ENCODE results near the gene MYD88. TPM values are rescaled to one million over a fixed set of nuclear protein-coding genes. Genes with fewer than 3 reads are reported as not detected.
"Not testable (repeated sequence)": the region's sequence is repeated elsewhere in the genome, so short reads cannot be mapped to it uniquely, and the experiment has no call there.

The MYD88 gene
- total RNA-seq, 1 donor from 2014 or later: 35.2 TPM

- no peak for DNase-seq (ENCODE audit: low spot score)
Observed at GRCh38 chr3:38126121-38126892, 12.2 kb upstream of the MYD88 start.

GRCh38 chr3:38127611-38128302 is 10.7 kb upstream of the MYD88 start:
- DNase-seq (ENCODE audit: low spot score): no peak

- DNase-seq (ENCODE audit: low spot score): no peak
Observed at GRCh38 chr3:38128303-38128655, 10.2 kb upstream of the MYD88 start.

- DNase-seq (ENCODE audit: low spot score): no peak
Observed at GRCh38 chr3:38129058-38129457, 9.4 kb upstream of the MYD88 start.

GRCh38 chr3:38130631-38131065 is 7.8 kb upstream of the MYD88 start:
- no peak for DNase-seq (ENCODE audit: low spot score)

- DNase-seq (ENCODE audit: low spot score): no peak
Observed at GRCh38 chr3:38131621-38132369, 6.7 kb upstream of the MYD88 start.

DNA sequence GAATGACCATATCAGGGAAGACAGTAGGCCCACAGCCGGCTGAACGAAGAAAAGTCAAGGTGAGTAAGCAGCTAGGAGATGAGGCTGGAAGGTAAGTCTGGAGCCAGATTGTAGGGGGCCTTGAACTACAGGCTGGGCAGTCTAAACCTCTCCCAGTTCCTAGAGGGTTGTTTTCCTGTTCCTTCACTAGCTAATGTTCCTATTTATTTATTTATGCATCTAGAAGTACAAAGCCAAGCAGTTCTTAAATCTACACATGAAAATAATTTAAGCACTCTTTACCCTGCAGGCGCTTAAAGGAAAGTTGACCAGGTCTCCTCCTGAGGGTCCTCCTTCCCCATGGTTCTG is 5.3 kb upstream of the MYD88 start:
- no peak for DNase-seq (ENCODE audit: low spot score)

DNA sequence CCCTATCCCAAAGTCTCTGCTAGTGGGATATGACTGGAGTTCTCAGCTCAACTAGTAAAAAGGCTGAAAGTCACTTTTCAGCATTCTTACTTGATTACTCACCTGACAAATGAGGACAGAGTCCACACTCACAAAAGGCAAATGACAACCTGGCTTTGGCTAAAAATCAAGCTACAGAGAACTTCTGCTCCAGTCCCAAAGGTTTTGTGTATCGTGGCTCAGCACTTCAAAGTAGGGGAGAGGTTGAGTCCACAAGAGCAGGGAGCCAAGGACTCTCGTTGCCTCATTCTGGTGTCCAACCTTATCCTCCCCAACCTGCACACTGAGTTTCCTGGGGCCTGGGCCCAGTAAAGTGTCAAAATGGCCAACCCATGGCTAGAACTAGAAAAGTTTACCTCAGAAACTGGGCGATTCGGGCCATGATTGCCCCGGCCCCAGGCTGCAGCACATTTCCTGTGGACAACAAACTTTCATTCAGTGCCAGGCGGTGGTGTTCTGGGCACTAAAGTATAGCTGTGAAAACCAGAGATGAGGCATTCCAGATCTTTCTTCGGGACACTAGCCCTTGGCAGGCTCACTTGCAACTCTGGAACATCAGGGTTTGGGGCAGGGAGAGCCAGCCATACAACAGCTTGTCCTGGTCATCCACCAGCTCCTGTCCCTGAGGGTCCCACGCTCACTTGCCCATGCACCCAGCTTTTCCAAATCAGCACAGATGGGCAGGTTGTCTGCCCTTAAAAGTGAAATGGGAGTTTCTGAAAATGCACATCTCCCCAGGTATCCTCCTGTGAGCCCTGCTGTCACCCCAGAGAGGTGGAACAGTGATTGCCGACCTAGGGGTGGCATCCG is 4.7 kb upstream of the MYD88 start:
- peak; percentile 68 for DNase-seq (ENCODE audit: low spot score)

- DNase-seq (ENCODE audit: low spot score): not testable (repeated sequence)
Observed at GRCh38 chr3:38134517-38135143, 3.8 kb upstream of the MYD88 start.

DNA sequence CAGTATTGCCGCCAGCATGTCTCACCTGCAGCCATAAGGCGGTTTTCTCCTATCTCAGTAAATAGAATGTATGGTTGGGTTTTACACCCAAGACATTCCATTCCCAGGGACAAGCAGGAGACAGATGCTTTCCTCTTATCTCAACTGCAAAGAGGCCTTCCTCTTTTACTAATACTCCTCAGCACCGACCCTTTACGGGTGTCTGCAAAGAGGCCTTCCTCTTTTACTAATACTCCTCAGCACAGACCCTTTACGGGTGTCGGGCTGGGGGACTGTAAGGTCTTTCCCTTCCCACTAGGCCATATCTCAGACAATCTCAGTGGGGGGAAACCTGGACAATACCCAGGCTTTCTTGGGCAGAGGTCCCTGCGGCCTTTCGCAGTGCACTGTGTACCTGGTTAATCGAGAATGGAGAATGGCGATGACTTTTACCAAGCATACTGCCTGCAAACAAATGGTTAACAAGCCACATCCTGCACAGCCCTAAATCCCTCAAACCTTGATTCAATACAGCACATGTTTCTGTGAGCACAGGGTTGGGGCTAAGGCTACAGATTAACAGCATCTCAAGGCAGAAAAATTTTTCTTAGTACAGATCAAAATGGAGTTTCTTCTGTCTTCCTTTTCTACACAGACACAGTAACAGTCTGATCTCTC is 2.7 kb upstream of the MYD88 start:
- not testable (repeated sequence) for DNase-seq (ENCODE audit: low spot score)

- no peak for DNase-seq (ENCODE audit: low spot score)
Observed at GRCh38 chr3:38136393-38136776, 2.1 kb upstream of the MYD88 start.

GRCh38 chr3:38136777-38137614 is 1.5 kb upstream of the MYD88 start, which contains the start of gene ACAA1:
TSS of gene ACAA1 (minus strand) at chr3:38137127. CDS start at chr3:38137035, 92 bp downstream.
- peak; percentile 100 for DNase-seq (ENCODE audit: low spot score)

DNA sequence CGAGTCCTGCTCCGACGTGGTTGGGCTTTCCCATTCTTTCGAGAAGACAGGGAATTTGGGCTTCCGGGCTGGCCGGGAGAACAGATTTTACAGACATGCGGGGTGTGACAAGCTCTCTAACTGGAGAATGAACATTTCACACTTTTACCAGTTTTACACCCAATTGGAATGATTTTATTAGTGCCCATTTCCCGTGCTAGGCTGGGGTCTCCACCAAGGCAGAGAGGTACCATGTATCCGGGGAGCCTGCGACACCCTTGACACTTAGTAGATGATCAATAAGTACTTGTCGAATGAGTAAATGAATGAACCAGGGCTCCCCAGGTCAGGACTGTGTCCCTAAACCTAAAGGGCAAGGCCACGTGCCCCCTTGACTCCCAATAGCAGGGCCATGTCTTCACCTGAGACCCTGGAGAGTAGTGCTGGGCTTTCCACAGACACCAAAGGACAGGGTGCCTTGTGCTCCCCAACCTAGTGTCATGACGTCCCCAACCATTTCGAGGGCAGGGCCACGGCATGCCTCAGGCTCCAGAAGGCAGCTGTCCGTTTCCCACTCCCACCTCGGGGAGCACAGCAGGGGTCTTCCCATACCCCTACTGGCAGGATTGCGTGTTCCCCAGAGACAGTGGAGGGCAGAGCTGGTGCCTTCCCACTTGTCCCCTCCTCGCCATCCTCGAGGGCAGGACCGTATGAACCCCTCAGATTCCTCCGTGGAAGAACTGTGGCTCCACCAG is 679 bp upstream of the MYD88 start:
- no peak for DNase-seq (ENCODE audit: low spot score)

DNA sequence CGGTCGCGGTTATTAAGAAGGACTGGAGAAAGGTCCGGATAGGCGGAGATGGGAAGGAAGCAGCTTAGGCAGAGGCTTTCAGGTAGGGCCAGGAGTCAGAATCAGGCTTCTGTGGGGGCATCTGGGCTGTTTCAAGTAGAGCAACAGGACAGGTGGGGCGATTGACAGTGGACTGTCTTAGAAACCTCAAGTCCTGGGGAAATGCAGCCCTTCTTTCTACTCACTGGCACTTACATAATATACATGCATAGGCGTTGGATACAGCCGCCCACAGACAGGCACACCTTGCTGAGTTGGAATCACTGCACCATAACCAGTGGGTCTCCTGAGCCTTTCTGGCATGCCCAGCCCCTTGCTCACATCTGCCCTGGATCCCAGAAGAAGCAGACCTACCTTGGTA is 730 bp downstream of the MYD88 start:
- DNase-seq (ENCODE audit: low spot score): no peak

DNA sequence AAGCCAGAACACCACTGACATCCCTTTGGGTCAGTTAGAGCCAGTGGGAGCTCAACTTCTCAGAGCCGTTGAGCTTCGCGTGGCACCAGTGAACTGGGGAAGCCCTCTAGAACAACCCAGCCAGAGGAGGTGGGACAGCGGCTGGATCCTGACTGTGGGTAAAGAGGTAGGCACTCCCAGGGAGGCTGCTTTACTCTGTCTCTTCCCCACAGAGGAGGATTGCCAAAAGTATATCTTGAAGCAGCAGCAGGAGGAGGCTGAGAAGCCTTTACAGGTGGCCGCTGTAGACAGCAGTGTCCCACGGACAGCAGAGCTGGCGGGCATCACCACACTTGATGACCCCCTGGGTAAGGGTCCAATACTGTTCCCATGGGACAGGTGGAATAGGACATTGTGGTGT is 1.2 kb downstream of the MYD88 start:
- no peak for DNase-seq (ENCODE audit: low spot score)

DNA sequence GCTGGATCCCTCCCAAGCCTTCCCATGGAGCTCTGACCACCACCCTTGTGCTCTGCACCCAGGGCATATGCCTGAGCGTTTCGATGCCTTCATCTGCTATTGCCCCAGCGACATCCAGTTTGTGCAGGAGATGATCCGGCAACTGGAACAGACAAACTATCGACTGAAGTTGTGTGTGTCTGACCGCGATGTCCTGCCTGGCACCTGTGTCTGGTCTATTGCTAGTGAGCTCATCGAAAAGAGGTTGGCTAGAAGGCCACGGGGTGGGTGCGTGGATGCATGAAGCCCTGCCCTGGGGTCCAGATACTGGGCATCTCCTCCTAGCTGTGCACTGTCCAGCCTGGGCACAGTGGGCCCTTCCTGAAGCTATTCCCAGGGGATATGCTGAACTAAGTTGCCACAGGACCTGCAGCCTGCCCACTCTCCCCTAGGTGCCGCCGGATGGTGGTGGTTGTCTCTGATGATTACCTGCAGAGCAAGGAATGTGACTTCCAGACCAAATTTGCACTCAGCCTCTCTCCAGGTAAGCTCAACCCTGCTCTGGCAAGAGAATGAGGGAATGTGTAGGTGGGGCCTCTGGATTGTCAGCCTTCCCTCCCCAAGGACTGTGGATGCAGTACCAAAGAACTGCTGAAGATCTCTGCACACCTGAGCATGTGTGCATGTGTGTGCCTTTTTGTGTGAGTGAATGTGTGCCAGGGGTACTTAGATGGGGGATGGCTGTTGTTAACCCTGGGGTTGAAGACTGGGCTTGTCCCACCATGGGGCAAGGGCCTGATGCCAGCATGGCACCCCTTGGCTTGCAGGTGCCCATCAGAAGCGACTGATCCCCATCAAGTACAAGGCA is 2.1 kb downstream of the MYD88 start:
- no peak for DNase-seq (ENCODE audit: low spot score)

GRCh38 chr3:38141173-38141951 is 2.9 kb downstream of the MYD88 start:
- no peak for DNase-seq (ENCODE audit: low spot score)

- DNase-seq (ENCODE audit: low spot score): no peak
Observed at GRCh38 chr3:38141952-38142273, 3.5 kb downstream of the MYD88 start.
